ENCODE measurements around the gene TPPP2.

DNA sequence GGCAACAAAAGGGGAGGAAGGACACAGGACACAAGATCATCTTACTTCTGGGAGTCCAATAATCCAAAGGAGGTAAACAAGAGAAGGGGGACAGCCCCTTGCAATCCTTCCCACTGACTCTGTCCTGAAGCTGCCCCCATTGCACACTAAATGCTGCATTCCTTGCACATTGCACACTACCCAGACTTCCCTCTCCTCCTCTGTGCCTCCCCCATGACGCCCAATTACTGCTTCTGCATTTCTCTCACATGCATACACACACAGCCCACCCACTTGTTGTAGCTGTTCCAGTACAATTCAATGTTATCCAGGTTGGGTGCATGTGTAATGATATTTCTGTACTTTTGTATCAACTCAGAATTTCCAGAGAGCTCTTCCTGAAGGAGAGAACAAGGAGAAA, 10.7 kb upstream of the TPPP2 start:
- TF ChIP-seq, protein P1, sequence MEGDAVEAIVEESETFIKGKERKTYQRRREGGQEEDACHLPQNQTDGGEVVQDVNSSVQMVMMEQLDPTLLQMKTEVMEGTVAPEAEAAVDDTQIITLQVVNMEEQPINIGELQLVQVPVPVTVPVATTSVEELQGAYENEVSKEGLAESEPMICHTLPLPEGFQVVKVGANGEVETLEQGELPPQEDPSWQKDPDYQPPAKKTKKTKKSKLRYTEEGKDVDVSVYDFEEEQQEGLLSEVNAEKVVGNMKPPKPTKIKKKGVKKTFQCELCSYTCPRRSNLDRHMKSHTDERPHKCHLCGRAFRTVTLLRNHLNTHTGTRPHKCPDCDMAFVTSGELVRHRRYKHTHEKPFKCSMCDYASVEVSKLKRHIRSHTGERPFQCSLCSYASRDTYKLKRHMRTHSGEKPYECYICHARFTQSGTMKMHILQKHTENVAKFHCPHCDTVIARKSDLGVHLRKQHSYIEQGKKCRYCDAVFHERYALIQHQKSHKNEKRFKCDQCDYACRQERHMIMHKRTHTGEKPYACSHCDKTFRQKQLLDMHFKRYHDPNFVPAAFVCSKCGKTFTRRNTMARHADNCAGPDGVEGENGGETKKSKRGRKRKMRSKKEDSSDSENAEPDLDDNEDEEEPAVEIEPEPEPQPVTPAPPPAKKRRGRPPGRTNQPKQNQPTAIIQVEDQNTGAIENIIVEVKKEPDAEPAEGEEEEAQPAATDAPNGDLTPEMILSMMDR (IDR thresholded peaks at IDR 0.05) = no peak
- TF ChIP-seq POLR2A (IDR thresholded peaks at IDR 0.05) = no peak
